Forelimb muscle (tissue), 1 donor: Measurements from ENCODE around the gene TRPM7. TPM values are rescaled to one million over a fixed set of nuclear protein-coding genes. Genes with fewer than 3 reads are reported as not detected.
"Not testable (repeated sequence)": the region's sequence is repeated elsewhere in the genome, so short reads cannot be mapped to it uniquely, and the experiment has no call there.

ENCODE experiments used
- DNase-seq: peaks from one replicate; pipeline ENCODE4 v3.0.0-alpha.2; 2013; ENCODE audit warnings: low read depth
- polyA plus RNA-seq: library from polyadenylated mRNA; unstranded; fragments of 120-200 nt; gene quantifications from one replicate; pipeline ENCODE4 v1.2.1, GENCODE V29; 2013; ENCODE audit not compliant: insufficient read length

Gene TRPM7
- 19.4 TPM for polyA plus RNA-seq

DNA sequence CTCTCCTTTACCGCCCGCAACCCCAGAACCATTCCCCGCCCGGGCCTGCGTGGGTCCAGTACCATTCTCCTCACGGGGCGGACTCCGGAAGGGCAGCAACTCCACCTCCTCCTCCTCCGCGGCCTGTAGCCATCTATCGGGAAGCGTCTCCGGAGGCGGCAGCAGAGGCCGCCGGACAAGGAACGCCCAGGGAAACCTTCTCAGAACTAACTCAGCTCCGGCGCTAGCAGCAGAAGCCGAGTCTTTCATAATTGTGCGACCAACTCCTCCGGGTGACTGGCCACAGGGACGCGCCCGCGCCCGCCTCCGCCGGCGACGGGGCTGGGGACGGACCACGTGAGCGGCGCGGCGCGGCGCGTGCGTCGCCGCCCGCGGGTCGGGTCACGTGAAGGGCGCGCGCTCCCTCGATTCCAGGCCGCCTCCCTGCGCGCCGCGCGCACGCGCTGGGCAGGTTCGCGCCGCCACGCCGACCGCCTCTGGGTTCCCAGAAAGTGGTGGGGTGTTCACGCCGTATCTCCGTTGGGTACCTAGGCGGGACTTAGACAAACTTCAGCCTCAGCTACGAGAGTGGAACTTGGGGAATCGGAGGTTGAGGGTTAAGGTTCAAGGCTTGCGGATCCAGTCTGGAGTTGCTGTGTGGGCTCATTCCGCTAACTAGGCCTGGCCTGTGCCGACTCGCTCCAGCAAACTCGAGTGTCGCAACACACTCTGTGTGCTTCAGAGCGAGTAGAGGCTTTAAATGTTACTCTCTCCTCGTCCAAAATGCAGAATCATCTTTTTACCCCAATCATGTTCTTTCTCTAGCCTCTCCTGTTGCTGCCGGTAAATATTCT lies at the start of gene TRPM7:
TRPM7 (minus strand) TSS at position 329 of the 833 bp plus-strand sequence; CDS start at position 65, 264 bp downstream.
- peak; percentile 86 for DNase-seq

DNA sequence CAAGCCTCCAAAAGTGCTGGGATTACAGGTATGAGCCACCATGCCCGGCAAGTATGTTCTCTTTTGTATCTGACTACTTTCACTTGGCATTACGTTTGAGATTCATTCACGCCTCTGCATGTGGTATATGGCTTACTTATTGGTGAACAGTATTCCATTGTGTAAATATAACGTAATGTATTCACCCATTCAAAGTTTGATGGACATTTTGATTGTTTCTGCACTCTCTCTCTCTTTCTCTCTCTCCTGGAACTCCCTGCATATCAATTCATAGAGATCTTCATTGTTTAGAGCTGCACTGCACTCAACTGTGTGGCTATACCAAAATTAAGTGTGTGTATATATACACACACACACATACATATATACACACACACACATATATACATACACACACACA lies 48.6 kb upstream of the TRPM7 start:
- DNase-seq: no peak

- DNase-seq: no peak
Measured at GRCh38 chr15:50726315-50726714, 39.7 kb upstream of the TRPM7 start.

DNA sequence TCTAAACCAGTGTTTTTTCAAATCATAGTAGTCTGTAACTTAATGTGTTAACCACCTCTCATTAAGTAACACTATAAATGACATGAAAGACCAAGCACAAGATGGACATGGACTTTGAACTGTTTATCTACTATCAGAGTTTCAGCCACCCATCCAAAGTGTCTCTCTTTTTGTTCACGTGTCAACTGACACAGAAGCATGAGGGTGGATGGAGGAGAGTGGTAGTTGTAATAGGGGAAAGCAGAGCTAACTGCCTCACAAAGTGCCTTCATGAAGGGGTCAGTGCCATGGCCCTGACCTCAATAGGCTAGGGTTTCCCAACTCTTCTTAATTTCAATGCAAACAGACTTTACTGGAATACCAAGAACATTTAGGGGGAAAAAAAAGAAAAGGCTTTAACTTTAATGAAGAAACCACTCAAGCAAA lies 32.1 kb upstream of the TRPM7 start:
- DNase-seq: no peak

DNA sequence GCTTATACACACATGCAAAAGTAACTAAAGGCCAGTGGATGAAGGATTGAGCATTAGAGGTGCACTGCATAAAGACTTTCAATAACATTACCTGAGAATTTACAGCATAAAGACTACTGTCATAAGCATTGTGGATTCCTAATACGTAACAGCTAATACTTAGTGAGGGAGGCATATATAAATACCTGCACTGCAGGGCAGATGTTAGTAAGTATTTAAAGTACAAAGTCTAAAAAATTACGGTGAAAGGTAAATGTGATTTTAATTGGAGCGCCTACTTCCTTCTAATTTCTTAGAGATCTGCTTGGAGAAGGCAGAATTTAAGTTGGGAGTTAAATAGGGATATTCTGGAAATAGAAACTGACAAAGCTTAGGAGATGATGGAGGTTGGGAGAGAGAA lies 25.4 kb upstream of the TRPM7 start:
- no peak for DNase-seq

DNA sequence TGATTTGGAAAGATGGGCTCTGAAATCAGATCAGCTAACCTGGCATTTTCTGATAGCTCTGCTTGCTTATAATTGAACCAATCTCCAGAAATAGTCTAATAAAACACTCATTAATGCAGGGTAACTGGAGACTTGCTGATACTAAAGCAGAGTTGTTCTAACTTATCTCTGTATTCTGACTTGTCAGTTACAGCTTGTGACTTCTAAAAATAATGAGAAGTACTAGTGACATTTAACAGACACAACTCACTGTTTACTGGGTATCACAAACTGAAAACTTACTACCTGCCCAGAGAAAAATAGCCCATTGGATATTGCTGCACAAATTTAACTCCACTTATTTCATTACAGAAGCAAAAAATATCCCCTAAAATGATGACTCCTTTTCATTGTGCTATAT lies 24.0 kb upstream of the TRPM7 start:
- no peak for DNase-seq

GRCh38 chr15:50707878-50708427 lies 21.4 kb upstream of the TRPM7 start:
- DNase-seq: no peak

DNA sequence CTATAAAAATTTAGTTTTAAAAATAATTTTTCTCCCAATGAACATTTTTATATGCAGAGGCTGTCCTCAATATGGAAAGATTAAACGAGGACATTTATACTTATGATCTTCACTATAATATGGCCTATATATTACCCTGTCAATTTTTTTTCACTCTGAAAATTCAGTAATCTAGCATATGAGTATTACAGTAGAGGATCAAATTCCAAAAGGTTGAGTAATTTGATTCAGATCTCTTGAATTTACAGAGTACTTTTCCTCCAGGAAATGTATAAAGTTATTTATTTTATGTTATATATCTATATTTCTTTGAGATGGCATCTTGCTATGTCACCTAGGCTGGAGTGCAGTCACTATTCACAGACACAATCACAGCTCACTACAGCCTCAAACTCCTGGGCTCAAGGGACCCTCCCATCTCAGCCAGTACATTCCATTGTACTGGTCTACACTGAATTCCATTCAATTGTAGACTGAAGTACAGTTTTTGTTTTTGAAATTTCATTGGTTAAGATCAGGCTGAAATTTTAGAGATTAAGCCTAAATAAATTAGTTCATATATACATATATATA lies 16.3 kb upstream of the TRPM7 start:
- DNase-seq: no peak

- no peak for DNase-seq
Measured at GRCh38 chr15:50698101-50698500, 11.5 kb upstream of the TRPM7 start.

GRCh38 chr15:50697109-50697797 lies 10.7 kb upstream of the TRPM7 start:
- DNase-seq: no peak

DNA sequence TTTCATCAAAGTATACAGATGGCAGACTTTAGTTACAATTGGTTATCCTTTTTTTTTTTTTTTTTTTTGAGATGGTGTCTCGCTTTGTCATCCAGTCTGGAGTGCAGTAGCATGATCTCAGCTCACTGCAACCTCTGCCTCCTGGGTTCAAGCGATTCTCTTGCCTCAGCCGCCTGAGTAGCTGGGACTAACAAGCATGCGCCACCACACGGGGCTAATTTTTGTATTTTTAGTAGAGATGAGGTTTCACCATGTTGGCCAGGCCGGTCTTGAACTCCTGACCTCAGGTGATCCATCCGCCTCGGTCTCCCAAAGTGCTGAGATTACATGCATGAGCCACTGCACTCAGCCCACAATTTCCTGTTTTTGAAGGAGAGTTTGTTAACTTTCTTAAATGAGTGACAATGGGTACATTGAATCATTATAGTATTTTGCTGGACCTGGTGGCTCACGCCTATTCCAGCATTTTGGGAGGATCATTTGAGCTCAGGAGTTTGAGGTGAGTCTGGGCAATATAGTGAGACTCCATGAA lies 8.1 kb upstream of the TRPM7 start:
- not testable (repeated sequence) for DNase-seq

- DNase-seq: no peak
Measured at GRCh38 chr15:50687302-50687902, 805 bp upstream of the TRPM7 start.

DNA sequence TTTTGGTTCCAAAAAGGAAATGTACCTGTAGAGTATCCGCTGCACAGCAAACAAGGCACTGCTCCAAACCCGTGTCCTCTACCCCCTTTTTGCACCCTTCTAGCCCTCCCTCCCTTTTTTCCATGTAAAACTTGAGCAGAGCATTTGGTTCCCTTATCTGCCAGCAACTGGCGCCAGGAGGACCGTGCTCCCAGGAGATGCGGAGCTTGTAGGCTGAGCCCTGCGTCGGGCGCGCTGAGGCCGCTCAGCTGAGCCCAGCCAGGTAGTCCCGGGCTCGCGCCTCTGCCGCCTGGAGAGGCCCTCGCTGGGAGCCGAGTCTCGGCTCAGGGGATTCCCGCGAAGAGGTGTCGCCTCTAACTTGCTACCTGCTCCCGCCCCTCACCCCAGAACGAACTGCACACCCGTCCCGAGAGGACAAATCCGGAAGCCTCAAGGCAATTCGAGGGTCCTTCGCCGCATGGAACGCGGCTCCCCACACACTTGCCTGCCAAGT lies 575 bp downstream of the TRPM7 start:
- DNase-seq: no peak

DNA sequence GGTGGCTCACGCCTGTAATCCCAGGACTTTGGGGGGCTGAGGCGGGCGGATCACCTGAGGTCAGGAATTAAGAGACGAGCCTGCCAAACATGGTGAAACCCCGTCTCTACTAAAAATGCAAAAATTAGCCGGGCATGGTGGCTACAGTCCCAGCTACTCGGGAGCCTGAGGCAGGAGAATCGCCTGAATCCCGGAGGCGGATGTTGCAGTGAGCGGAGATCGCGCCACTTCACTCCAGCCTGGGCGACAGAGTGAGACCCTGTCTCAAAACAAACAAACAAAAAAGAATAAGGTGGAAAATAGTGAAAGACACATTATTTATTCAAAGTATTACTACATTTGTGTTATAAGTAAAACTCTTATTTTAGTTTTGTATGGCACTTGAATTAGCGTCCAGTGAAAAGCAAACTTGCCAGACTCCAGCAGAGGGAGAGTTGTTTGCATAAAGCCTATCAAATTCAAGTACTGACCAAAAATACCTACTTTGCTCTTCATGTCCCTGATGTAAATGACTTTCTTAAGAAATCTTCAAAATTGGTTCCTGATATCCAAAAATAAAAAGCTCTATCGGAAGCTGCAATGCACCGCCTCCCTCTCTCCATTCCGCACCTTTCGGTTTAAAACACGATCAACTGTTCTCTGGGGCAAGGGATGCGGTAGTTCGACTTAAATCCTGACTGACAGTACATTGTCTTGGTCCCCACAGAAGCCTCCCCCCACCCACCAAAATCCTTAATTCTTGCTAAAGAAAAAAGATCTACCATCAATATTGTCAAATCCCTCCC lies 1.2 kb downstream of the TRPM7 start:
- no peak for DNase-seq

GRCh38 chr15:50681467-50681866 lies 5.1 kb downstream of the TRPM7 start:
- DNase-seq: no peak

- no peak for DNase-seq
Measured at GRCh38 chr15:50676799-50677483, 9.7 kb downstream of the TRPM7 start.

DNA sequence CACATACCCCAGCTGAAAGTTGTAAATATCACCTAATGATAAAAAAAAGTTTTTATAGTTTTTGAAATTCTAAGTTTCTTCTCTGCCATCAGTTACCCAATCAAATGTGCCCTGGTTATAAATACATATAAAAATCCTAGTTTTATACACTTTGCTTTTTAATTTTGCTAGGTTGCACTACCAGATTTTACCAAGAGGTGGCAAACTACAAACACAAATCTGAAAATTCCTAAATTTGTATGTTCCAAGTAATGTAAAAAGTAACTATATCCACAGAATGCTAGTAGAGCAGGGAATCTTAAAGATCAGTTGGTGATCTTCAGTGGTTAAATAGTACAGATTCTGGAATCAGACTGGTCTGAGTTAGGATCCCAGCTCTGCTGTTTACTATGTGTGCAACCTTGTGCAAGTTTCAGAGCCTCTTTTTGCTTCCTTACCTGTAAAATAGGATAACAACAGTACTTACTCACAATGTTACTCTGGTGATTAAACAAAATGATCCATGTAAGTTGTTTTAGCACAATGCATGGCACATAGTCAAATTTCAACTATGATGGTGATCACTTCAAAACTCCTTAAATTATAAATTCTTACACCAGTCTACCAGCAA lies 11.0 kb downstream of the TRPM7 start:
- peak; percentile 31 for DNase-seq

DNA sequence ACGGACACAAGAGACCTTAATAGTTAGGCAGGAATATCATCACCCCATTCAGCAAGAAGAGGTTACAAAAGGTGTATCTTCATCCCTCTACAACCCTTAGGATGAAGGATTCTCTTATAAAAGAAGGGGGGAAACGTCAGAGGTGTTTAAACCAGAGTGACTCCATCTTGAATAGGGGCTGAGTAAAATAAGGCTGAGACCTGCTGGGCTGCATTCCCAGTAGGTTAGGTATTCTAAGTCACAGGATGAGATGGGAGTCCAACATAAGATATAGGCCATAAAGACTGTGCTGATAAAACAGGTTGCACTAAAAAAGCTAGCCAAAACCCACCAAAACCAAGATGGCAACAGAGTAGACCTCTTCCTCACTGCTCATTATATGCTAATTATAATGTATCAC lies 16.5 kb downstream of the TRPM7 start:
- no peak for DNase-seq

GRCh38 chr15:50669611-50670010 lies 17.0 kb downstream of the TRPM7 start:
- no peak for DNase-seq

DNA sequence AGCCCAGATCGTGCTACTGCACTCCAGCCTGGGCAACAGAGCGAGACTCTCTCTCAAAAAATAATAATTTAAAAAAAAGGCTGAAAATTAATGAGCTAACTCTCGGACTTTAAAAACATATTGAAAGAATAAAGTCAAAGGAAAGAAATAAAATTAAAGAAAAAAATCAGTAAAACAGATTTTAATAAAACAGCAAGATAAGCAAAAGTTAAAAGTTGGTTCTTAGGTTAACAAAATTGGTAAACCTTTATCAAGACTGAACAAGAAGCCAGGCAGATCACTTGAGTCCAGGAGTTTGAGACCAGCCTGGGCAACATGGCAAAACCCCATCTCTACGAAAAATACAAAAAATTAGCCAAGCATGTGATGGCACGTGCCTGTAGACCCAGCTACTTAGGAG lies 20.7 kb downstream of the TRPM7 start:
- DNase-seq: no peak
